HL-60 (cell line): Measurements from ENCODE around the gene USP3.

Source experiments
- DNase-seq, 2 experiments: peaks; one replicate each; pipeline ENCODE4 v3.0.0-alpha.2; 2010 to 2020; ENCODE audit warnings: low read depth in 1 of 2, low spot score in 1 of 2
- H3K27ac ChIP-seq: fragments of 250-450 bp; sonication (Bioruptor Pico); replicated peaks from 2 replicates; pipeline ENCODE4 v1.5.1; 2020; ENCODE audit warnings: mild to moderate bottlenecking, moderate library complexity
- H3K27me3 ChIP-seq: fragments of 250-450 bp; sonication (Bioruptor Pico); 2 replicates; pipeline ENCODE4 v1.5.1; 2021; ENCODE audit warnings: mild to moderate bottlenecking, moderate library complexity; ENCODE audit not compliant: insufficient read depth, poor library complexity, severe bottlenecking
- H3K4me3 ChIP-seq: replicated peaks from 2 replicates; pipeline ENCODE4 v1.5.1; 2011; ENCODE audit warnings: mild to moderate bottlenecking, control low read depth, low read length; ENCODE audit not compliant: insufficient read depth
- GABPA ChIP-seq: IDR thresholded peaks from 2 replicates; pipeline ENCODE4 v1.6.1; 2012; ENCODE audit warnings: low read depth
- POLR2AphosphoS5 ChIP-seq: IDR thresholded peaks from 2 replicates; pipeline ENCODE4 v1.6.1; 2012; ENCODE audit warnings: low read depth
- REST ChIP-seq: IDR thresholded peaks from 2 replicates; pipeline ENCODE4 v1.6.1; 2012; ENCODE audit warnings: low read depth; ENCODE audit not compliant: insufficient replicate concordance
- SPI1 ChIP-seq: IDR thresholded peaks from 2 replicates; pipeline ENCODE4 v1.6.1; 2012; ENCODE audit warnings: low read depth, mild to moderate bottlenecking, borderline replicate concordance
- TF ChIP-seq, protein P1 (sequence below): IDR thresholded peaks from one replicate; pipeline ENCODE4 v1.5.1; 2011; ENCODE audit warnings: low read length, control low read depth, inconsistent platforms; ENCODE audit not compliant: insufficient read depth

Gene USP3

GRCh38 chr15:63522225-63522578 lies 17.8 kb downstream of the USP3 start:
- no peak overlapping the region for H3K4me3 ChIP-seq
- TF ChIP-seq, protein P1, sequence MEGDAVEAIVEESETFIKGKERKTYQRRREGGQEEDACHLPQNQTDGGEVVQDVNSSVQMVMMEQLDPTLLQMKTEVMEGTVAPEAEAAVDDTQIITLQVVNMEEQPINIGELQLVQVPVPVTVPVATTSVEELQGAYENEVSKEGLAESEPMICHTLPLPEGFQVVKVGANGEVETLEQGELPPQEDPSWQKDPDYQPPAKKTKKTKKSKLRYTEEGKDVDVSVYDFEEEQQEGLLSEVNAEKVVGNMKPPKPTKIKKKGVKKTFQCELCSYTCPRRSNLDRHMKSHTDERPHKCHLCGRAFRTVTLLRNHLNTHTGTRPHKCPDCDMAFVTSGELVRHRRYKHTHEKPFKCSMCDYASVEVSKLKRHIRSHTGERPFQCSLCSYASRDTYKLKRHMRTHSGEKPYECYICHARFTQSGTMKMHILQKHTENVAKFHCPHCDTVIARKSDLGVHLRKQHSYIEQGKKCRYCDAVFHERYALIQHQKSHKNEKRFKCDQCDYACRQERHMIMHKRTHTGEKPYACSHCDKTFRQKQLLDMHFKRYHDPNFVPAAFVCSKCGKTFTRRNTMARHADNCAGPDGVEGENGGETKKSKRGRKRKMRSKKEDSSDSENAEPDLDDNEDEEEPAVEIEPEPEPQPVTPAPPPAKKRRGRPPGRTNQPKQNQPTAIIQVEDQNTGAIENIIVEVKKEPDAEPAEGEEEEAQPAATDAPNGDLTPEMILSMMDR = no peak
- no peak for TF ChIP-seq POLR2AphosphoS5
- TF ChIP-seq SPI1 = no peak
- TF ChIP-seq REST = no peak
- H3K27ac ChIP-seq = no peak overlapping the region
- H3K27me3 ChIP-seq = no peaks in the 10 kb centered on the region
- DNase-seq = no peak

- no peak overlapping the region for H3K4me3 ChIP-seq
- TF ChIP-seq POLR2AphosphoS5 = no peak
- TF ChIP-seq SPI1 = no peak
- no peak for TF ChIP-seq REST
- TF ChIP-seq, protein P1 = no peak
- TF ChIP-seq GABPA = no peak
- H3K27ac ChIP-seq = no peak overlapping the region
- H3K27me3 ChIP-seq = no peaks in the 10 kb centered on the region
- no peak for DNase-seq
Measured at GRCh38 chr15:63523306-63523990, 19.1 kb downstream of the USP3 start.

- Histone ChIP-seq H3K4me3 (no peak overlapping the region), H3K27ac (no peak overlapping the region), H3K27me3 (no peaks in the 10 kb centered on the region)
- no peak for DNase-seq
- TF ChIP-seq POLR2AphosphoS5 (no peak), REST (no peak), SPI1 (no peak), GABPA (no peak)
- TF ChIP-seq, protein P1 = no peak
Measured at GRCh38 chr15:63524316-63525015, 20.1 kb downstream of the USP3 start.
